ENCODE measurements around the gene IER5L.

The IER5L gene

GRCh38 chr9:129224618-129225489 lies 46.8 kb upstream of the IER5L start:
- TF ChIP-seq CTCF (IDR thresholded peaks at IDR 0.05) = no peak
- Histone ChIP-seq H3K9ac (no peak overlapping the region), H2AFZ (no peak overlapping the region), H3K9me3 (ENCODE audit: control insufficient read depth, low read length) (no peaks in the 10 kb centered on the region), H3K27ac (peak overlapping the region; percentile 15), H3K36me3 (ENCODE audit: control insufficient read depth, insufficient read depth, low read length) (no peaks in the 10 kb centered on the region), H3K4me1 (no peaks in the 10 kb centered on the region), H3K79me2 (no peaks in the 10 kb centered on the region), H3K4me2 (ENCODE audit: low read length) (no peak overlapping the region), H3K4me3 (ENCODE audit: low read depth, low read length) (no peak overlapping the region), H3K27me3 (ENCODE audit: control insufficient read depth, insufficient read depth, low read length) (no peaks in the 10 kb centered on the region)

GRCh38 chr9:129223551-129224208 lies 45.6 kb upstream of the IER5L start:
- Histone ChIP-seq H3K4me1 (no peaks in the 10 kb centered on the region), H3K27me3 (ENCODE audit: control insufficient read depth, insufficient read depth, low read length) (no peaks in the 10 kb centered on the region), H3K9ac (no peak overlapping the region), H3K9me3 (ENCODE audit: control insufficient read depth, low read length) (no peaks in the 10 kb centered on the region), H3K36me3 (ENCODE audit: control insufficient read depth, insufficient read depth, low read length) (no peaks in the 10 kb centered on the region), H3K79me2 (no peaks in the 10 kb centered on the region), H3K27ac (no peak overlapping the region), H2AFZ (no peak overlapping the region), H3K4me2 (ENCODE audit: low read length) (no peak overlapping the region), H3K4me3 (ENCODE audit: low read depth, low read length) (no peak overlapping the region)
- TF ChIP-seq CTCF (IDR thresholded peaks at IDR 0.05) = no peak

GRCh38 chr9:129222819-129223218 lies 44.8 kb upstream of the IER5L start:
- H3K4me3 ChIP-seq (ENCODE audit: low read depth, low read length) = no peak overlapping the region
- H3K27ac ChIP-seq = no peak overlapping the region
- H3K9me3 ChIP-seq (ENCODE audit: control insufficient read depth, low read length) = no peaks in the 10 kb centered on the region
- H3K36me3 ChIP-seq (ENCODE audit: control insufficient read depth, insufficient read depth, low read length) = no peaks in the 10 kb centered on the region
- no peaks in the 10 kb centered on the region for H3K27me3 ChIP-seq (ENCODE audit: control insufficient read depth, insufficient read depth, low read length)
- H3K4me1 ChIP-seq = no peaks in the 10 kb centered on the region
- no peaks in the 10 kb centered on the region for H3K79me2 ChIP-seq
- H3K9ac ChIP-seq = no peak overlapping the region
- no peak overlapping the region for H3K4me2 ChIP-seq (ENCODE audit: low read length)
- TF ChIP-seq CTCF (IDR thresholded peaks at IDR 0.05) = no peak
- H2AFZ ChIP-seq = no peak overlapping the region

- H3K36me3 ChIP-seq (ENCODE audit: control insufficient read depth, insufficient read depth, low read length) = no peaks in the 10 kb centered on the region
- H3K9ac ChIP-seq = no peak overlapping the region
- no peaks in the 10 kb centered on the region for H3K9me3 ChIP-seq (ENCODE audit: control insufficient read depth, low read length)
- TF ChIP-seq CTCF (IDR thresholded peaks at IDR 0.05) = no peak
- H3K79me2 ChIP-seq = no peaks in the 10 kb centered on the region
- H3K4me2 ChIP-seq (ENCODE audit: low read length) = no peak overlapping the region
- H3K4me3 ChIP-seq (ENCODE audit: low read depth, low read length) = no peak overlapping the region
- no peaks in the 10 kb centered on the region for H3K27me3 ChIP-seq (ENCODE audit: control insufficient read depth, insufficient read depth, low read length)
- no peak overlapping the region for H3K27ac ChIP-seq
- no peak overlapping the region for H2AFZ ChIP-seq
- no peaks in the 10 kb centered on the region for H3K4me1 ChIP-seq
These were observed 44.0 kb upstream of the IER5L start for GRCh38 chr9:129221979-129222635.

Data from parathyroid adenoma (tissue), 2 donors.